Measurements from ENCODE around the gene PC.

Gene PC

GRCh38 chr11:66985508-66986177, 27.5 kb upstream of the PC start:
- no peak overlapping the region for H3K4me3 ChIP-seq (ENCODE audit: severe bottlenecking)
- TF ChIP-seq CTCF (IDR thresholded peaks at IDR 0.05; ENCODE audit: poor library complexity, severe bottlenecking) = no peak
- no peaks in the 10 kb centered on the region for H3K27me3 ChIP-seq (ENCODE audit: insufficient read depth, poor library complexity, severe bottlenecking)
- ATAC-seq (ENCODE audit: low read depth) = no peak
- H3K4me1 ChIP-seq (ENCODE audit: insufficient read depth, poor library complexity, severe bottlenecking) = peaks cover 24% of the 10 kb centered on the region
- no peak overlapping the region for H3K27ac ChIP-seq (ENCODE audit: poor library complexity, severe bottlenecking)
- DNase-seq (ENCODE audit: low spot score) = no peak
- no peaks in the 10 kb centered on the region for H3K9me3 ChIP-seq (ENCODE audit: severe bottlenecking)
- H3K36me3 ChIP-seq (ENCODE audit: low read depth) = no peaks in the 10 kb centered on the region

DNA sequence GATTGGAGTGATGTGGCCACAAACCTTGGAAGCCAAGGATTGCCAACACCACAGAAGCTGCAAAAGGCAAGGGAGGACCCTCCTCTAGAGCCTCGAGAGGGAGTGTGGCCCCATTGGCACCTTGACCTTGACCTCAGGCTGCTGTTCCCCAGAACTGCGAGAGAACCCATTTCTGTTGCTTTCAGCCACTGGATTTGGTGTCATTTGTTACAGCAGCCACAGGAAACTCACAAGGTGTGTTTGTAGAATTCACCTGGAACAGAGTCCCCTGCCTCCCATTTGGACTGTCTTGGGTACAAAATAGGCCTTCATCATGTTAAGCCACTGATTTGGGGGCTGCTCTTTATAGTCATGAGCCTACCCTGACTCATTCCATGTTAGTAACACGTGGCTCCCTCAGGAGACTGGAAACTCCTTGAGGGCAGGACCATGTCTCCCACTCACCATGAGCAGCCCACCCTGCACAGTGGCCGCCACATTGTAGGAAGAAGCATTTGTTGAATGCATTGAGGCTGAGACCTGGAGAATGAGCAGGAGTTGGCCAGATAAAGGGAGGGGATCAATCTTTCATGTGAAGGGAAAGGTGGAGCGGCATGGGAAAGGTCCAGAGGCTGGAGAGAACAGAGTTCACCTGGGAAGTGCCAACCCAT, 25.2 kb upstream of the PC start:
- peak overlapping the region; percentile 62 for H3K27ac ChIP-seq (ENCODE audit: poor library complexity, severe bottlenecking)
- no peaks in the 10 kb centered on the region for H3K27me3 ChIP-seq (ENCODE audit: insufficient read depth, poor library complexity, severe bottlenecking)
- peaks cover 5% of the 10 kb centered on the region for H3K9me3 ChIP-seq (ENCODE audit: severe bottlenecking)
- DNase-seq (ENCODE audit: low spot score) (no peak), ATAC-seq (ENCODE audit: low read depth) (no peak)
- no peak overlapping the region for H3K4me3 ChIP-seq (ENCODE audit: severe bottlenecking)
- H3K36me3 ChIP-seq (ENCODE audit: low read depth) = no peaks in the 10 kb centered on the region
- TF ChIP-seq CTCF (IDR thresholded peaks at IDR 0.05; ENCODE audit: poor library complexity, severe bottlenecking) = no peak
- H3K4me1 ChIP-seq (ENCODE audit: insufficient read depth, poor library complexity, severe bottlenecking) = peaks cover 24% of the 10 kb centered on the region

DNA sequence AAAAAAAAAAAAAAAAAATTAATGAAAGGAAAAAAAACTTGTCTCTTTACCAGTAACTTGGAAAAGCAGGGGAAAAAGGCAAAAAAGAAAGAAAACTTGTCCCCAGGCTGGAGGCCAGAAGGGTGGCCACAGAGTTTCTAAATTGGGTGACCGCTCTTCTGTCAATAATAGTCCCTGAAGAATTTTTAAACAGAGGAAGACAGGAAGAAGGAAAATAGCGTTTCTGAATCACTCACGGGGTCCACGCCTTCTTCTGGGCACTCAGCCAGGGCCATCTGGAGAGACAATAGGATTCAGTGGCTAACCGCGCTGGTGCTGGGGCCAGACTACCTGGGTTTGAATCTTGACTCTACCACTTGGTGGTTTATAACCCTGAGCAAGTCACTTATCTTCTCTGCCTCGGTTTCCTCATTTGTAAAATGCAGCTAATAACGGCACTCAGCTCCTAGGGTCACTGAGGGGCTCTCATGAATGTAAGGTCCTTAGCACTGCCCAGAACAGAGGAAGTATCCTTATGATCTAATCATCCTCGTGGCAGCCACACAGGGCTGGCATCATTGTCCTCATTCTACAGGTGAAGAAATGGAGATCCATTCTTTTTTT, 23.9 kb upstream of the PC start:
- Histone ChIP-seq H3K27me3 (ENCODE audit: insufficient read depth, poor library complexity, severe bottlenecking) (no peaks in the 10 kb centered on the region), H3K36me3 (ENCODE audit: low read depth) (no peaks in the 10 kb centered on the region), H3K27ac (ENCODE audit: poor library complexity, severe bottlenecking) (peak overlapping the region; percentile 62), H3K9me3 (ENCODE audit: severe bottlenecking) (peaks cover 5% of the 10 kb centered on the region), H3K4me1 (ENCODE audit: insufficient read depth, poor library complexity, severe bottlenecking) (peaks cover 24% of the 10 kb centered on the region), H3K4me3 (ENCODE audit: severe bottlenecking) (no peak overlapping the region)
- DNase-seq (ENCODE audit: low spot score) = peak; percentile 94
- TF ChIP-seq CTCF (IDR thresholded peaks at IDR 0.05; ENCODE audit: poor library complexity, severe bottlenecking) = no peak
- ATAC-seq (ENCODE audit: low read depth) = peak; percentile 72

DNA sequence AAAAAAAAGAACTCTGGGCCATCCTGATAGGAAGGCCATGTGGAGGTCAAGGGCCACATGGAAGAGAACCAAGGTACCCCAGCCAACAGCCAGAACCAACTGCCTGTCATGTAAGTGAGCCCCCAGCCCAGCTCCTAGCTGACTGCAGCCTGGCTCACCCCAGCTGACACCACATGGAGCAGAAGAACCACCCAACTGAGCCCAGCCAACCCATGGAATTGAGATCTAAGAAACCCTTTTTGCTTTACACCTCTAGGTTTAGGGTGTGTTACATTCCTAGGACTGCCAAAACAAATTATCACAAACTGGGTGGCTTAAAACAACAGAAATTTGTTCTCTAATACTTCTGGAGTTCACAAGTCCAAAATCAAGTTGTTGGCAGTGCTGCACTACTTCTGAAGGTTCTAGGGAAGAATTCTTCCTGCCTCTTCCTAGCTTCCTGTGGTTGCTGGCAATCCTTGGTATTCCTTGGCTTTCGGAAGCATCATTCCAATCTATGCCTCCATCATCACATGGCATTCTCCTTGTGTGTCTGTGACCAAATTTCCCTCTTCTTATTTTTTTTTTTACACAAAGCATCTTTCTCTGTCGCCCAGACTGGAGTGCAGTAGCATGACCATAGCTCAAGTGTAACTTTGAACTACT, 21.3 kb upstream of the PC start:
- DNase-seq (ENCODE audit: low spot score) (no peak), ATAC-seq (ENCODE audit: low read depth) (no peak)
- H3K4me1 ChIP-seq (ENCODE audit: insufficient read depth, poor library complexity, severe bottlenecking) = peaks cover 17% of the 10 kb centered on the region
- H3K4me3 ChIP-seq (ENCODE audit: severe bottlenecking) = no peak overlapping the region
- TF ChIP-seq CTCF (IDR thresholded peaks at IDR 0.05; ENCODE audit: poor library complexity, severe bottlenecking) = no peak
- no peaks in the 10 kb centered on the region for H3K36me3 ChIP-seq (ENCODE audit: low read depth)
- H3K27ac ChIP-seq (ENCODE audit: poor library complexity, severe bottlenecking) = no peak overlapping the region
- peaks cover 5% of the 10 kb centered on the region for H3K9me3 ChIP-seq (ENCODE audit: severe bottlenecking)
- no peaks in the 10 kb centered on the region for H3K27me3 ChIP-seq (ENCODE audit: insufficient read depth, poor library complexity, severe bottlenecking)
